NCI-H2029 (cell line): Measurements from ENCODE around the gene USP37.

Experiments used
- DNase-seq: peaks from one replicate; lab custom pipeline; 2025; lab: John Stamatoyannopoulos, UW

USP37 gene

GRCh38 chr2:218472988-218473387, 95.2 kb downstream of the USP37 start:
- no peak for DNase-seq

- no peak for DNase-seq
Observed at GRCh38 chr2:218471982-218472381, 96.2 kb downstream of the USP37 start.

GRCh38 chr2:218471036-218471435, 97.1 kb downstream of the USP37 start:
- no peak for DNase-seq

GRCh38 chr2:218470448-218470847, 97.7 kb downstream of the USP37 start:
- no peak for DNase-seq

GRCh38 chr2:218465987-218466633, 102.0 kb downstream of the USP37 start:
- no peak for DNase-seq

- DNase-seq = no peak
Observed at GRCh38 chr2:218458598-218458997, 109.6 kb downstream of the USP37 start.

- no peak for DNase-seq
Observed at GRCh38 chr2:218456849-218457248, 111.3 kb downstream of the USP37 start.

GRCh38 chr2:218452079-218452478, 116.1 kb downstream of the USP37 start:
- no peak for DNase-seq

- peak; percentile 13 for DNase-seq
Observed at GRCh38 chr2:218448934-218449333, 119.2 kb downstream of the USP37 start.

- DNase-seq = no peak
Observed at GRCh38 chr2:218447072-218447471, 121.1 kb downstream of the USP37 start.

GRCh38 chr2:218446547-218446946, 121.6 kb downstream of the USP37 start:
- DNase-seq = no peak

- DNase-seq = no peak
Observed at GRCh38 chr2:218445602-218446001, 122.5 kb downstream of the USP37 start.

GRCh38 chr2:218444692-218445357, 123.3 kb downstream of the USP37 start:
- no peak for DNase-seq

GRCh38 chr2:218438596-218438995, 129.6 kb downstream of the USP37 start:
- no peak for DNase-seq

- no peak for DNase-seq
Observed at GRCh38 chr2:218437969-218438368, 130.2 kb downstream of the USP37 start.

GRCh38 chr2:218436992-218437391, 131.2 kb downstream of the USP37 start:
- no peak for DNase-seq

GRCh38 chr2:218435003-218435982, 132.9 kb downstream of the USP37 start:
- no peak for DNase-seq

- DNase-seq = no peak
Observed at GRCh38 chr2:218434456-218434855, 133.7 kb downstream of the USP37 start.

- DNase-seq = no peak
Observed at GRCh38 chr2:218432676-218433365, 135.3 kb downstream of the USP37 start.

- no peak for DNase-seq
Observed at GRCh38 chr2:218431878-218432277, 136.3 kb downstream of the USP37 start.

GRCh38 chr2:218430721-218431120, 137.4 kb downstream of the USP37 start:
- no peak for DNase-seq
